H9 (cell line): ENCODE measurements around the gene HDAC7. TPM values are rescaled to one million over a fixed set of nuclear protein-coding genes. Genes with fewer than 3 reads are reported as not detected.

Source experiments
- DNase-seq: peaks from one replicate; pipeline ENCODE4 v3.0.0-alpha.2; 2017
- H2AFZ ChIP-seq: one replicate; pipeline ENCODE4 v1.6.1; 2013; ENCODE audit warnings: mild to moderate bottlenecking, low read length, control low read depth, moderate library complexity
- H2AK5ac ChIP-seq: 2 replicates; pipeline ENCODE4 v1.6.1; 2013; ENCODE audit warnings: low read length, control low read depth, mixed read lengths; ENCODE audit not compliant: insufficient read length
- H2BK120ac ChIP-seq: one replicate; pipeline ENCODE4 v1.6.1; 2013; ENCODE audit warnings: low read depth, mild to moderate bottlenecking, low read length, control low read depth, inconsistent platforms; ENCODE audit not compliant: poor library complexity, severe bottlenecking
- H2BK12ac ChIP-seq: 2 replicates; pipeline ENCODE4 v1.6.1; 2013; ENCODE audit warnings: low read length, control low read depth, mixed read lengths, low read depth; ENCODE audit not compliant: insufficient read length
- H2BK15ac ChIP-seq: 2 replicates; pipeline ENCODE4 v1.6.1; 2013; ENCODE audit warnings: low read depth, low read length, control low read depth
- H2BK20ac ChIP-seq: one replicate; pipeline ENCODE4 v1.6.1; 2013; ENCODE audit warnings: low read depth, mild to moderate bottlenecking, low read length, control low read depth, inconsistent platforms; ENCODE audit not compliant: poor library complexity, severe bottlenecking
- H2BK5ac ChIP-seq: 2 replicates; pipeline ENCODE4 v1.6.1; 2013; ENCODE audit warnings: low read length, control low read depth, mixed read lengths; ENCODE audit not compliant: insufficient read length
- H3K14ac ChIP-seq: 2 replicates; pipeline ENCODE4 v1.6.1; 2013; ENCODE audit warnings: low read length, control low read depth; ENCODE audit not compliant: insufficient read depth
- H3K18ac ChIP-seq: 2 replicates; pipeline ENCODE4 v1.6.1; 2013; ENCODE audit warnings: low read depth, mild to moderate bottlenecking, mixed read lengths, low read length, control low read depth; ENCODE audit not compliant: insufficient read length
- H3K23ac ChIP-seq: 2 replicates; pipeline ENCODE4 v1.6.1; 2013; ENCODE audit warnings: low read length, control low read depth, mixed read lengths, low read depth; ENCODE audit not compliant: insufficient read length
- H3K23me2 ChIP-seq: 2 replicates; pipeline ENCODE4 v1.6.1; 2013; ENCODE audit warnings: low read depth, mild to moderate bottlenecking, mixed read lengths, low read length, control low read depth; ENCODE audit not compliant: insufficient read length, poor library complexity, severe bottlenecking
- H3K27ac ChIP-seq: 2 replicates; pipeline ENCODE4 v1.5.1; 2013; ENCODE audit warnings: low read length, control low read depth, mixed read lengths, low read depth; ENCODE audit not compliant: insufficient read length
- H3K27me3 ChIP-seq: 2 replicates; pipeline ENCODE4 v1.6.1; 2013; ENCODE audit warnings: low read length, control low read depth, inconsistent platforms; ENCODE audit not compliant: insufficient read depth
- H3K4ac ChIP-seq: 2 replicates; pipeline ENCODE4 v1.6.1; 2013; ENCODE audit warnings: low read depth, mild to moderate bottlenecking, control low read depth, inconsistent platforms, low read length, moderate library complexity
- H3K4me1 ChIP-seq: 2 replicates; pipeline ENCODE4 v1.6.1; 2013; ENCODE audit warnings: low read length, control low read depth, inconsistent platforms; ENCODE audit not compliant: insufficient read depth
- H3K4me2 ChIP-seq: 2 replicates; pipeline ENCODE4 v1.6.1; 2013; ENCODE audit warnings: low read length, control low read depth, mixed read lengths; ENCODE audit not compliant: insufficient read length, insufficient read depth
- H3K56ac ChIP-seq: 2 replicates; pipeline ENCODE4 v1.6.1; 2013; ENCODE audit warnings: low read depth, mild to moderate bottlenecking, mixed read lengths, low read length, control low read depth; ENCODE audit not compliant: insufficient read length
- H3K79me1 ChIP-seq: 2 replicates; pipeline ENCODE4 v1.6.1; 2013; ENCODE audit warnings: low read depth, mild to moderate bottlenecking, moderate library complexity, low read length, control low read depth, inconsistent platforms; ENCODE audit not compliant: insufficient read depth, poor library complexity, severe bottlenecking
- H3K79me2 ChIP-seq: 2 replicates; pipeline ENCODE4 v1.6.1; 2013; ENCODE audit warnings: low read length, control low read depth, inconsistent platforms; ENCODE audit not compliant: insufficient read depth
- H3K9ac ChIP-seq: 2 replicates; pipeline ENCODE4 v1.6.1; 2013; ENCODE audit warnings: low read length, control low read depth, mixed read lengths; ENCODE audit not compliant: insufficient read length; ENCODE audit errors: extremely low read depth
- H3K9me3 ChIP-seq: one replicate; pipeline ENCODE4 v1.6.1; 2013; ENCODE audit warnings: low read depth, low read length, inconsistent platforms; ENCODE audit not compliant: control insufficient read depth
- H3T11ph ChIP-seq: one replicate; pipeline ENCODE4 v1.6.1; 2013; ENCODE audit warnings: mild to moderate bottlenecking, low read length, control low read depth, inconsistent platforms
- H4K20me1 ChIP-seq: one replicate; pipeline ENCODE4 v1.6.1; 2013; ENCODE audit not compliant: control insufficient read depth, insufficient read length, insufficient read depth
- H4K5ac ChIP-seq: 2 replicates; pipeline ENCODE4 v1.6.1; 2013; ENCODE audit warnings: low read depth, mild to moderate bottlenecking, mixed read lengths, low read length, control low read depth; ENCODE audit not compliant: insufficient read length
- H4K8ac ChIP-seq: replicated peaks from 2 replicates; pipeline ENCODE4 v1.6.1; 2013; ENCODE audit warnings: low read length, control low read depth, mixed read lengths, low read depth; ENCODE audit not compliant: insufficient read length
- H4K91ac ChIP-seq: 2 replicates; pipeline ENCODE4 v1.6.1; 2013; ENCODE audit warnings: low read depth, mild to moderate bottlenecking, moderate library complexity, mixed read lengths, low read length, control low read depth; ENCODE audit not compliant: insufficient read length
- H3K27ac Mint-ChIP-seq, 3 experiments: 2 replicates in 2 of 3; 3 replicates in 1 of 3; pipeline ENCODE4 v1.8.0; 2020 to 2021; ENCODE audit warnings: mixed read lengths in 3 of 3, mild to moderate bottlenecking in 1 of 3, moderate library complexity in 1 of 3
- H3K27me3 Mint-ChIP-seq: 2 replicates; pipeline ENCODE4 v1.8.0; 2021; ENCODE audit warnings: low read depth, mild to moderate bottlenecking, moderate library complexity, mixed read lengths
- H3K36me3 Mint-ChIP-seq, 3 experiments: 2 replicates in 2 of 3; 3 replicates in 1 of 3; pipeline ENCODE4 v1.8.0; 2020 to 2021; ENCODE audit warnings: low read depth in 3 of 3, mixed read lengths in 3 of 3; ENCODE audit not compliant: insufficient read depth in 1 of 3
- H3K4me1 Mint-ChIP-seq, 2 experiments: 2 replicates each; pipeline ENCODE4 v1.8.0; 2020; ENCODE audit warnings: mixed read lengths in 2 of 2
- H3K4me3 Mint-ChIP-seq, 2 experiments: 2 replicates in 1 of 2; 3 replicates in 1 of 2; pipeline ENCODE4 v1.8.0; 2020 to 2021; ENCODE audit warnings: mild to moderate bottlenecking in 2 of 2, mixed read lengths in 2 of 2, moderate library complexity in 1 of 2
- H3K9me3 Mint-ChIP-seq, 2 experiments: 2 replicates in 1 of 2; 3 replicates in 1 of 2; pipeline ENCODE4 v1.8.0; 2020; ENCODE audit warnings: mild to moderate bottlenecking in 2 of 2, mixed read lengths in 2 of 2, moderate library complexity in 1 of 2
- WGBS: extraction: QIAGEN DNeasy Blood & Tissue Kit; methylation state at CpG from one replicate; pipeline ENCODE4 v1.1.7; 2013; ENCODE audit warnings: missing lambda C conversion rate, low lambda C conversion rate, mixed read lengths; ENCODE audit not compliant: insufficient read length; ENCODE audit errors: extremely low coverage; 5-methylcytosine and 5-hydroxymethylcytosine counted together
- total RNA-seq: library from RNA; stranded (reverse); gene quantifications from 2 replicates; pipeline ENCODE4 v1.2.1, GENCODE V29; 2021
- TF ChIP-seq, protein P1 (sequence below): fragments of 200-600 bp; sonication (generic); conservative IDR thresholded peaks from 3 replicates; pipeline ENCODE4 v1.8.0; 2021; ENCODE audit warnings: antibody characterized with exemption, mild to moderate bottlenecking

The HDAC7 gene
- total RNA-seq, 1 experiment from 2014 or later: 72.1 TPM

GRCh38 chr12:47773858-47774580 is 45.7 kb downstream of the HDAC7 start:
- no peaks in the 10 kb centered on the region for H3K79me1 ChIP-seq
- no peak overlapping the region for H2AFZ ChIP-seq
- no peak overlapping the region for H3K9ac ChIP-seq
- H3K27ac ChIP-seq: no peak overlapping the region
- no peak overlapping the region for H2AK5ac ChIP-seq
- H3K36me3 Mint-ChIP-seq: peaks cover 0 to 1% (median 0%) of the 10 kb centered on the region in 3 experiments; a peak in 2 of 7 replicates
- peaks cover 26 to 38% of the 10 kb centered on the region in 2 experiments for H3K4me1 Mint-ChIP-seq
- DNase-seq: no peak
- H4K91ac ChIP-seq: no peak overlapping the region
- no peak overlapping the region for H3T11ph ChIP-seq
- no peaks in the 10 kb centered on the region for H3K9me3 ChIP-seq
- TF ChIP-seq, protein P1, sequence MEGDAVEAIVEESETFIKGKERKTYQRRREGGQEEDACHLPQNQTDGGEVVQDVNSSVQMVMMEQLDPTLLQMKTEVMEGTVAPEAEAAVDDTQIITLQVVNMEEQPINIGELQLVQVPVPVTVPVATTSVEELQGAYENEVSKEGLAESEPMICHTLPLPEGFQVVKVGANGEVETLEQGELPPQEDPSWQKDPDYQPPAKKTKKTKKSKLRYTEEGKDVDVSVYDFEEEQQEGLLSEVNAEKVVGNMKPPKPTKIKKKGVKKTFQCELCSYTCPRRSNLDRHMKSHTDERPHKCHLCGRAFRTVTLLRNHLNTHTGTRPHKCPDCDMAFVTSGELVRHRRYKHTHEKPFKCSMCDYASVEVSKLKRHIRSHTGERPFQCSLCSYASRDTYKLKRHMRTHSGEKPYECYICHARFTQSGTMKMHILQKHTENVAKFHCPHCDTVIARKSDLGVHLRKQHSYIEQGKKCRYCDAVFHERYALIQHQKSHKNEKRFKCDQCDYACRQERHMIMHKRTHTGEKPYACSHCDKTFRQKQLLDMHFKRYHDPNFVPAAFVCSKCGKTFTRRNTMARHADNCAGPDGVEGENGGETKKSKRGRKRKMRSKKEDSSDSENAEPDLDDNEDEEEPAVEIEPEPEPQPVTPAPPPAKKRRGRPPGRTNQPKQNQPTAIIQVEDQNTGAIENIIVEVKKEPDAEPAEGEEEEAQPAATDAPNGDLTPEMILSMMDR: no peak
- H3K4me1 ChIP-seq: peaks cover 3% of the 10 kb centered on the region; the same call in 1 of the 2 replicates
- H2BK15ac ChIP-seq: no peak overlapping the region
- no peak overlapping the region for H3K27ac Mint-ChIP-seq
- H3K79me2 ChIP-seq: no peaks in the 10 kb centered on the region
- peak overlapping the region; percentile 81 to 92 for H3K4me3 Mint-ChIP-seq
- no peak overlapping the region for H4K5ac ChIP-seq
- peaks cover 2% of the 10 kb centered on the region for H4K20me1 ChIP-seq
- no peak overlapping the region for H3K18ac ChIP-seq
- no CpG with 5 or more reads among the region's 14 CpGs for WGBS
- H2BK20ac ChIP-seq: no peak overlapping the region
- no peak overlapping the region for H2BK5ac ChIP-seq
- H3K27me3 ChIP-seq: no peaks in the 10 kb centered on the region
- peaks cover 6% of the 10 kb centered on the region for H3K23me2 ChIP-seq
- no peaks in the 10 kb centered on the region for H3K9me3 Mint-ChIP-seq
- H3K4me2 ChIP-seq: peak overlapping the region; percentile 69
- no peak overlapping the region for H3K4ac ChIP-seq
- H2BK120ac ChIP-seq: no peak overlapping the region
- peaks cover 22% of the 10 kb centered on the region for H3K27me3 Mint-ChIP-seq
- H3K56ac ChIP-seq: no peak overlapping the region
- no peak overlapping the region for H2BK12ac ChIP-seq
- H4K8ac ChIP-seq: no peak overlapping the region
- H3K14ac ChIP-seq: no peak overlapping the region
- H3K23ac ChIP-seq: no peak overlapping the region
